ENCODE measurements around the gene TRPM2.
"Not testable (repeated sequence)": the region's sequence is repeated elsewhere in the genome, so short reads cannot be mapped to it uniquely, and the experiment has no call there.

The TRPM2 gene

GRCh38 chr21:44397431-44398031 lies 44.1 kb downstream of the TRPM2 start:
- no peak for DNase-seq (ENCODE audit: low read depth in 2 of 2)

DNA sequence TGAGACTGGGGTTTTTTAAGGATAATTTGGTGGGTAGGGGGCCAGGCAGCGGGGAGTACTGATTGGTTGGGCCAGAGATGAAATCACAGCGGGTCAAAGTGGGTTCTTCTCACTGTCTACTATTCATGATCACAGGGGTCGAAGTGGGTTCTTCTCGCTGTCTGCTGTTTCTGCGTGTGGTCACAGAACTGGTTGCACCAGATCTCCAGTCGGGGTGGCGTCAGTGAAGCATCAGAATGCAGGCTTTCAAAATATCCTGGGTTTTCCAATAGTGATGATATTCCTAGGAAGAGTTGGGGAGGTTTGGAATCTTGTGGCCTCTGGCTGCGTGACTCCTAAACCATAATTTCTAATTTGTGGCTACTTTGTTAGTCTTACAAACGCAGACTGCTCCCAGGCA lies 45.1 kb downstream of the TRPM2 start:
- DNase-seq (ENCODE audit: low read depth in 2 of 2), result no peak

DNA sequence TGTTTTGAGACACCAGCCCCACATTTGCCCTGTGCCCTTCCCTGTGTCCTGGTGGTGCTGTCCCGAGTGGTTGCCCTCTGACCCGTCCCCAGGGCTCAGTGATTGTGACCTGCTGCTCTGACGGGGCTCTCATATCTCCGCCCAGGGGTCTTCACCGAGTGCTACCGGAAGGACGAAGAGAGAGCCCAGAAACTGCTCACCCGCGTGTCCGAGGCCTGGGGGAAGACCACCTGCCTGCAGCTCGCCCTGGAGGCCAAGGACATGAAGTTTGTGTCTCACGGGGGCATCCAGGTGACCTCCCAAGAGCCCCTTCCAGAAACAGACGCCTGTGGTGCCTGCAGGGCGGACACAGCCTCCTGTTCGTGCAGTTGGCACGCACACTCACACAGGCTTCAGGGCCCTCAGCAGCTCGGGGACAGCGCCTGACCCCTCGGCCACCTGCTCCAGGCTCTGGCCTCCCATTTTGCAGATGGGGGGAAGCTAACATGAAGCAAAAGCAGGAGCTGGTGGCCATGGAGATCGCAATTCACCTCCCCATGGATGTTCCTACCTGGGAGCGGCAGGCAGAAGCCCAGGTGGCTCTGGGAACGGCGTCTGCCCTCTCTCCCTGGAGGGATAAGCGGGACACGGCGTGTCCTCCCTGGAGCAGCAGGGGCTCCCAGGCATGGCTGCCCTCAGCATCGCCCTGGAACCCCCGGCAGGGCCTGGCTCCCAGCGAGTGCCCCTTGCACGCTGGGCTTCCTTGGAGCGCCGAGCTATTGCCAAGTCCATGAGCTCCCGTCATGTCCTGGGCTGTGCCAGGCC lies 45.9 kb downstream of the TRPM2 start:
- DNase-seq (ENCODE audit: low read depth in 2 of 2), result no peak

- no peak for DNase-seq (ENCODE audit: low read depth in 2 of 2)
Measured at GRCh38 chr21:44399955-44400790, 46.8 kb downstream of the TRPM2 start.

DNA sequence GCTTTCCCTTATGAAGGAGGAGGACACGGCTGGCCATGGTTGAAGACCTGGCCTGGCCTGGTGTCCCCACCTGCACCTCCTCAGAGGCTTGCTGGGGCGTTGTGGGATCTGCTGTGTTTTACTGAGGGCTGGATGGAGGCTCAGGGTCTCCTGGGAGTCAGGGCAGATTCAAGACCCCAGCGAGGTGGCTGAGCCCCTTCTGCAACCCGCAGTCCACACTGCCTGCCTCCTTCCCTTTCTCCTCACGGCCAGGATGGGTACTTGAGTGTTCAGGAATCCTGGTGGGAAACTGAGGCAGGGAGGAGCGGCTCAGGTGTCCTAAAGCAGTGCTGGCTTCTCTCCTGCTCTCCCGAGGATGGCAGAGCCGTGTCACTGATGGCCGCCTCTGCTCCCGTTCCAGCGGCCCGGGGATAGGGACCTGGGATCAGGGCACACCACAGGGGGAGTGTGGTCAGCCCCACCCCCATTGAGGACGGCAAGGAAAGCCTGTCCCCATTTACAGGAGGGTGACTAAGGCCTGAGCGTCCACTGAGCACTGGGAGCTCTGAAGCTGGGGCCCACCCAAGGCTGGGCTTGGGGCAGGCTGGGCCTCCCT lies 47.5 kb downstream of the TRPM2 start:
- no peak for DNase-seq (ENCODE audit: low read depth in 2 of 2)

DNA sequence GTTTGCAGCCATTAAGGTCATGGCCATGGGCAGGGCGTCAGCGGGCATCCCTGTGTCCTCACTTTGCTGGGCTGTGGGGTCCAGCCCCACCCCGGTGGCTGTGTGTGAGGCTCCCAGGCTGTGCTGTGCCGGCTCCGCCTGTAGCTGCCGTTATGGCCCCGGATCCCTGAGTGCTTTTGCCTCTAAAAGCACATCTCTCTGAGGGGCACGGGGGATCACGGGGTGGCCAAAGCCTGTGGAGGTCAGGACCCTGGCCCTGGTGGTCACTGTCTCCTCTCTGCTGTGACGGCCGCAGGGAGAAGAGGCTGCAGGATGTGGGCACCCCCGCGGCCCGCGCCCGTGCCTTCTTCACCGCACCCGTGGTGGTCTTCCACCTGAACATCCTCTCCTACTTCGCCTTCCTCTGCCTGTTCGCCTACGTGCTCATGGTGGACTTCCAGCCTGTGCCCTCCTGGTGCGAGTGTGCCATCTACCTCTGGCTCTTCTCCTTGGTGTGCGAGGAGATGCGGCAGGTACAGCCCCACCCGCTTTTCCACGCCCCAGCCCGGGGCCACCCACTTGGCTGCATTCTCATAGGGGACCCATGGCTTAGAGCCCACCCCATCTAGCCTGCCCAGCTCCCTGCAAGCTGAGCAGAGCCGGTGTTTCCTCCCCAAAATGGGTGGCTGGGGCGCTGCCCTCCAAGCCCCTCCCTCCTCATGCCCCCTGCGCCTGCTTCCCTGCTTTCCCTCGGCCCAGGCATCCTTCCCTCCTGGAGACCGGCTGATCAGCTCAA lies 48.2 kb downstream of the TRPM2 start:
- no peak for DNase-seq (ENCODE audit: low read depth in 2 of 2)

DNA sequence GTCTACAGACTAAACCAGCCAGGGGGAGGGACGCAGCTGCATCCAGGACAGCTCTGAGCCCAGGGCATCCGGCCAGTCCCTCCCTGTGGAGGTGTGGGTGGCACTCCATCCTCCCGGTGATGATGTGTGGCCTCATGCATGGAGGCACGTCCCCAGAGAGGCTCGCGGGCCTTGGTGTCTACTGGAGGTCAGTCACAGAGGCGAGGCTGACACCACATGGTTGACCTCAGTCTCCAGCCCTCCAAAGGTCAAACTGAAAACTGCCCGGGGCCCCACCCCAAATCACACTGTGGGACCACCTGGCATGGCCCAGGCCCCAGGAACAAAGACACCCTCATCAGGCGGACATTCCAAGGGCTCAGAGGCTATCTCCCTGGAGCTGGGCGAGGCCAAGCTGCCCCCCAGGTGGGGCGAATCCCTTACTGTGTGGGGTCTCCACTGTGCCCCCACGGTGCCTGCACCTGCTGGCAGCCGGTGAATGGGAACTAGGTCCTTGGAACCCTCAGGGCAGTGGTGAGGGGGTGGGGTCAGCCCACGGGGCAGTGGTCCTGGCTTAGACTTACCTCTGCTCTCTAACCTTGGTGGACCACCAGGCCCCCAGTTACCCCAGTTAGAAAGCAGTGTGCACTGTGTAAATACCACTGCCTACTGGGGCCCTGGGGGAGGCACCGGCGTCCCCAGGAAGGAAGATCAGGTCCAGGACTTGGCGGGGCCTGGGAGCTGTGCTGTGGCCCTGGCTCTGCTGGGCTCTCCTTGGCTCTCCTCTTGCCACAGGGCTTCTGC lies 49.1 kb downstream of the TRPM2 start:
- DNase-seq (ENCODE audit: low read depth in 2 of 2), result no peak

- no peak for DNase-seq (ENCODE audit: low read depth in 2 of 2)
Measured at GRCh38 chr21:44403106-44404020, 49.9 kb downstream of the TRPM2 start.

DNA sequence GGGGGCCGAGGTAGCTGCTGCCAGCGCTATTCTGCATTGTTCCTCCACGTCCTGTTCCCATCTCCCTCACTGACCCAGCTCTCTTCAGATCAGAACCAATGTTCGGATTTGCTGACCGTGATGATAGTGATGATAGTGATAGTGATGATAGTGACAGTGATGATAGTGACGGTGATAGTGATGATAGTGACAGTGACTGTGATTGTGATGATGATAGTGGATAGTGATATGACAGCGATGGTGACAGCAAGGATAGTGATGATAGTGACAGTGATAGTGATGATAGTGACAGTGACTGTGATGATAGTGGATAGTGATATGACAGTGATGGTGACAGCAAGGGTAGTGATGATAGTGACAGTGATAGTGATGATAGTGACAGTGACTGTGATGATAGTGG lies 51.1 kb downstream of the TRPM2 start:
- DNase-seq (ENCODE audit: low read depth in 2 of 2), result not testable (repeated sequence)

- DNase-seq (ENCODE audit: low read depth in 2 of 2), result no peak
Measured at GRCh38 chr21:44405091-44405947, 51.9 kb downstream of the TRPM2 start.

- DNase-seq (ENCODE audit: low read depth in 2 of 2), result no peak
Measured at GRCh38 chr21:44405948-44406872, 52.8 kb downstream of the TRPM2 start.

DNA sequence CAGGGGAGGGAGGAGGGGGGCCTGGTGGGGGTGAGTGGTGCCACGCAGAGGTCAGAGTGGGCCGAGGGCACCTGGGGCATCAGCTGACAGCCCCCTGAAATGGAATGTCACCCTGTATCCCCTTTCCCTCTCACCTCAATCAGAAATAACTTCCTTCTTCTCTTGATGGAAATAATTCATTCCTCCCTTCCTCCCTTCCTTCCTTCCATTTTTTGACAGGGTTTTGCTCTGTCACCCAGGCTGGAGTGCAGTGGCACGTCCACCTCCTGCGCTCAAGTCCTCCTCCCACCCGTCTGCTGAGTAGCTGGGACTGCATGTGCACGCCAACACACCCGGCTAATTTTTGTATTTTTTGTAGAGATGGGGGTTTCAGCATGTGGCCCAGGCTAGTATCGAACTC lies 53.5 kb downstream of the TRPM2 start:
- no peak for DNase-seq (ENCODE audit: low read depth in 2 of 2)

DNA sequence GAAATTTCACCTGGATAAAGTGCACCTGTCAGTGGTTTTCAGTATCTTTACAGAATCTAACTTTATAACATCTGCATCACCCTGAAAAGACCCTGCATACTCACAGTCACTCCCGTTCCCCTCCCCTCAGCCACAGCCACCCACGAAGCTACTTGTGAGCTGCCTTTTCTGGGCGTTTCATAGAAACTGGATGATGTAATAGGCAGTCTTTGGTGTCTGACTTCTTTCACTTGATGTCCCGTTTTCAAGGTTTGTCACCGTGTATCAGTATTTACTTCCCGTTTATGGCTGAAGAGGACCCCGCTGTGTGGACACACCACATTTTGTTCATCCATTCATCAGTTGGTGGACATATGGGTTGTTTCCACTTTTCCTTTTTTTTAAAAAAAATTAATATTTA lies 54.1 kb downstream of the TRPM2 start:
- no peak for DNase-seq (ENCODE audit: low read depth in 2 of 2)

DNA sequence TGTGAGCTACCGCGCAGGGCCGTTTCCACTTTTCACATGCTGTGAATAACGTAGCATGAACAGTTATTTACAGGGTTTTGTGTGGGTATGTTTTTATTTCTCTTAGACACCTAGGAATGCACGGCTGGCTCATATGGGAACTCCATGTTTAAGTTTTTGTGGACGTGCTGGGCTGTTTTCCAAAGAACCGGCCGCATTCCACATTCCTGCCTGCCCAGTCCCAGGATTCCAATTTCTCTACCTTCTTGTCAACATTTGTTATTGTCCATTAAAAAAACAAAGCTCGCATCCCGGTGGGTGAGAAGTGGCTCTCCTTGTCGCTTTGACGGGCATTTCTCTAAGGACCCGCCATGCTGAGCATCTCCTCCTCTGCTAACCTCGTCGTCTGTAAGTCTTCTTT lies 54.8 kb downstream of the TRPM2 start:
- no peak for DNase-seq (ENCODE audit: low read depth in 2 of 2)

DNA sequence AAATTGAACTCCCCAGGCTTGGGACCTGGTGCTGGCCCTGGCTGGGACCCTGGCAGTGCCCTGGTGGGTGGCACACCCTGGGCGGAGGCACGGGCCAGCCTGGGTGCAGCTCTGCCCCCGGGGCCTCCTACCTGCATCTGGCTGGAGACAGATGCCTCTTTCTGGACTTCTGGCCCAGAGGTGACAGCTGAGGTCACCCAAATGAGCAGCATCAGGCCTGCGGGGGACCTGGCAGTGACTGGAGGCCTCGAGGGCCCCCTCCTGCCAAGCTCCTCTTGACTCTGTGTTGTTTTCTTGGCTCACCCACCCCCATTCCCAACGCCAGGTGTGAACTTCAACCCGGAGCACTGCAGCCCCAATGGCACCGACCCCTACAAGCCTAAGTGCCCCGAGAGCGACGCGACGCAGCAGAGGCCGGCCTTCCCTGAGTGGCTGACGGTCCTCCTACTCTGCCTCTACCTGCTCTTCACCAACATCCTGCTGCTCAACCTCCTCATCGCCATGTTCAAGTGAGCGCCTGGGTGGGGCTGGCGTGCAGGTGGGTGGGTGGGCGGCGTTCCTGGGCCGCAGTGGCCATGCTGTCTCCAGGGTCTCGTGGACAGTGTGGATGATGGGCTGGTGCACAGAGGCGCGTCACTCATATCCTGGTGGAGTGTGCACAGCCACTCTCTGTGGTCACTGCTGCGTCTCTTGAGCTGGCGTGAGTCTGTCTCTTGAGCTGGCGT lies 60.3 kb downstream of the TRPM2 start:
- no peak for DNase-seq (ENCODE audit: low read depth in 2 of 2)

- DNase-seq (ENCODE audit: low read depth in 2 of 2), result no peak
Measured at GRCh38 chr21:44414291-44415072, 61.1 kb downstream of the TRPM2 start.

Data from stimulated activated CD8-positive, alpha-beta memory T cell treated with anti-CD3 and anti-CD28 coated beads, Interleukin-7, amount 100 ng/mL, for 1 hour (primary cell).